B cell (primary cell): ENCODE data around the gene NOL4L. TPM values are rescaled to one million over a fixed set of nuclear protein-coding genes. Genes with fewer than 3 reads are reported as not detected.

Experiments
- ATAC-seq: fragments of 200-7000 bp; cut with Tn5 transposase; one replicate; pipeline ENCODE4 v1.10.0; 2021; ENCODE audit warnings: low read depth, mild to moderate bottlenecking, moderate number of reproducible peaks, moderate library complexity
- CTCF ChIA-PET: fragments of 350-600 bp; sonication (Branson Sonifier 250); formaldehyde crosslinking; loops from one replicate; lab custom pipeline; 2021; ENCODE audit warnings: antibody characterized with exemption, inconsistent platforms; lab: Charles Lee
- POLR2A ChIA-PET: fragments of 350-600 bp; sonication (Branson Sonifier 250); formaldehyde crosslinking; loops from one replicate; lab custom pipeline; 2021; ENCODE audit warnings: antibody characterized with exemption; lab: Charles Lee
- DNase-seq: peaks from one replicate; pipeline ENCODE4 v3.0.0; 2013
- H2AFZ ChIP-seq: 2 replicates; pipeline ENCODE4 v1.6.1; 2012; ENCODE audit warnings: mild to moderate bottlenecking, low read depth, low read length; ENCODE audit not compliant: insufficient read depth, poor library complexity, severe bottlenecking
- H3K27ac ChIP-seq, 2 donors: 1 replicate in 1 of 2; 2 replicates in 1 of 2; pipeline ENCODE4 v1.5.1; 2012 to 2013; ENCODE audit warnings: low read length in 2 of 2, mild to moderate bottlenecking in 2 of 2, moderate library complexity in 1 of 2
- H3K27me3 ChIP-seq, 4 experiments: fragments of 200-600 bp in 1 of 4; sonication (generic) in 1 of 4; replicated peaks in 1 of 4; 1 replicate in 2 of 4; 2 replicates in 2 of 4; pipeline versions ENCODE4 v1.6.1 to v1.7.0; 2013 to 2016; ENCODE audit warnings: low read length in 3 of 4, mild to moderate bottlenecking in 2 of 4, mixed read lengths in 1 of 4, moderate library complexity in 1 of 4; ENCODE audit not compliant: insufficient read depth in 4 of 4, control insufficient read depth in 3 of 4; ENCODE audit errors: control extremely low read depth in 1 of 4
- H3K36me3 ChIP-seq, 2 experiments: replicated peaks in 1 of 2; 1 replicate in 1 of 2; 2 replicates in 1 of 2; pipeline versions ENCODE4 v1.6.1 to v1.7.1; 2013; ENCODE audit warnings: low read length in 1 of 2; ENCODE audit not compliant: insufficient read depth in 2 of 2, control insufficient read depth in 1 of 2; ENCODE audit errors: control extremely low read depth in 1 of 2, extremely low read depth in 1 of 2
- H3K4me1 ChIP-seq, 2 donors: fragments of 200-600 bp in 1 of 2; sonication (generic) in 1 of 2; 1 replicate in 1 of 2; 2 replicates in 1 of 2; pipeline versions ENCODE4 v1.5.1 to v1.6.1; 2013 to 2017; ENCODE audit warnings: low read length in 2 of 2; ENCODE audit not compliant: control insufficient read depth in 2 of 2, insufficient read depth in 2 of 2
- H3K4me2 ChIP-seq: replicated peaks from 2 replicates; pipeline ENCODE3; 2012; ENCODE audit warnings: mild to moderate bottlenecking, low read depth, low read length; ENCODE audit not compliant: poor library complexity, severe bottlenecking
- H3K4me3 ChIP-seq, 5 experiments: fragments of 200-600 bp in 1 of 5; sonication (generic) in 1 of 5; 1 replicate in 3 of 5; 2 replicates in 2 of 5; pipeline versions ENCODE4 v1.5.1 to v1.7.0; 2011 to 2016; ENCODE audit warnings: low read length in 4 of 5, mild to moderate bottlenecking in 4 of 5, low read depth in 2 of 5, control low read depth in 1 of 5, moderate library complexity in 1 of 5; ENCODE audit not compliant: insufficient read depth in 1 of 5; ENCODE audit errors: control extremely low read depth in 1 of 5, extremely low read depth in 1 of 5
- H3K79me2 ChIP-seq: fragments of 200-600 bp; sonication (generic); one replicate; pipeline ENCODE4 v1.6.0; 2016; ENCODE audit warnings: low read length; ENCODE audit not compliant: control insufficient read depth, insufficient read depth
- H3K9ac ChIP-seq: fragments of 200-600 bp; sonication (generic); 2 replicates; pipeline ENCODE4 v1.6.1; 2017; ENCODE audit warnings: mild to moderate bottlenecking, low read length, moderate library complexity
- H3K9me3 ChIP-seq, 3 donors: one replicate each; pipeline versions ENCODE4 v1.6.1 to v1.7.1; 2013; ENCODE audit warnings: low read length in 2 of 3; ENCODE audit not compliant: control insufficient read depth in 2 of 3, insufficient read depth in 1 of 3; ENCODE audit errors: control extremely low read depth in 1 of 3
- H4K20me1 ChIP-seq: 2 replicates; pipeline ENCODE4 v1.6.0; 2012; ENCODE audit warnings: mild to moderate bottlenecking, low read length; ENCODE audit not compliant: insufficient read depth, control insufficient read depth, poor library complexity, severe bottlenecking
- H3K27ac Mint-ChIP-seq: one replicate; pipeline ENCODE4 v1.8.0; 2021; ENCODE audit warnings: mixed read lengths
- H3K27me3 Mint-ChIP-seq: one replicate; pipeline ENCODE4 v1.8.0; 2021; ENCODE audit warnings: mixed read lengths
- H3K4me1 Mint-ChIP-seq: one replicate; pipeline ENCODE4 v1.8.0; 2021; ENCODE audit warnings: mixed read lengths
- H3K4me3 Mint-ChIP-seq: one replicate; pipeline ENCODE4 v1.8.0; 2021; ENCODE audit warnings: mixed read lengths
- H3K9me3 Mint-ChIP-seq: one replicate; pipeline ENCODE4 v1.8.0; 2022; ENCODE audit warnings: mixed read lengths; ENCODE audit not compliant: insufficient read depth
- CTCF ChIP-seq: fragments of 200-600 bp; IDR thresholded peaks from one replicate; pipeline ENCODE4 v1.8.0; 2022; ENCODE audit warnings: antibody characterized with exemption, mild to moderate bottlenecking
- EZH2 ChIP-seq: IDR thresholded peaks from 2 replicates; pipeline ENCODE4 v1.6.1; 2012; ENCODE audit warnings: borderline replicate concordance, low read depth, mild to moderate bottlenecking, moderate library complexity, low read length; ENCODE audit not compliant: insufficient read depth, poor library complexity, severe bottlenecking
- WGBS: methylation state at CpG from one replicate; pipeline ENCODE4 v1.1.5; 2013; ENCODE audit warnings: missing lambda C conversion rate; ENCODE audit not compliant: insufficient coverage; 5-methylcytosine and 5-hydroxymethylcytosine counted together
- intact Hi-C: fragments of 100-400 bp; cut with micrococcal nuclease; formaldehyde crosslinking; loops from one replicate; pipeline ENCODE4 v1.10.0; 2022
- polyA plus RNA-seq: library from polyadenylated mRNA; depleted of rRNA; stranded (reverse); fragments of >200 nt; gene quantifications from 2 replicates; pipeline ENCODE4 v1.2.3, GENCODE V29; 2012
- total RNA-seq, 2 donors: library from RNA; stranded (reverse); fragments of 120-200 nt in 1 of 2; gene quantifications; 1 replicate in 1 of 2; 2 replicates in 1 of 2; pipeline versions ENCODE4 v1.2.3 to v1.2.4, GENCODE V29; 2013 to 2022

NOL4L gene
- total and polyA plus RNA-seq, 2 donors (not counting 1 experiment from before 2014, with no cell fraction given): 6.5 to 7.9 TPM

GRCh38 chr20:32487381-32487780 is 97.8 kb downstream of the NOL4L start:
- Histone ChIP-seq H4K20me1 (no peaks in the 10 kb centered on the region), H2AFZ (no peak overlapping the region), H3K4me3 (no peak overlapping the region), H3K36me3 (no peaks in the 10 kb centered on the region), H3K79me2 (no peaks in the 10 kb centered on the region), H3K27ac (no peak overlapping the region), H3K9me3 (peaks cover 0 to 3% (median 0%) of the 10 kb centered on the region in 3 donors), H3K4me1 (peaks cover 9 to 18% of the 10 kb centered on the region in 2 donors), H3K27me3 (peaks cover 0 to 6% (median under 1%) of the 10 kb centered on the region in 4 experiments), H3K4me2 (no peak overlapping the region), H3K9ac (no peak overlapping the region)
- Mint-ChIP-seq H3K27me3 (peaks cover 5% of the 10 kb centered on the region), H3K9me3 (no peaks in the 10 kb centered on the region), H3K4me1 (peaks cover 10% of the 10 kb centered on the region), H3K27ac (no peak overlapping the region), H3K4me3 (no peak overlapping the region)
- intact Hi-C loops: loop anchor here (5.0 to 10.0 kb wide), 2 partner anchors 210 to 277 kb away; partner anchors contain the start of genes DNMT3B and KIF3B
- 86% methylated on average over 3 of the region's 3 CpGs for WGBS
- no peak for DNase-seq
- POLR2A ChIA-PET: no interaction called here
- CTCF ChIA-PET: no interaction called here
- no peak for TF ChIP-seq CTCF
- no peak for TF ChIP-seq EZH2
- ATAC-seq: no peak

GRCh38 chr20:32485770-32486478 is 99.2 kb downstream of the NOL4L start:
- no peaks in the 10 kb centered on the region for H3K79me2 ChIP-seq
- peaks cover 0 to 3% (median 0%) of the 10 kb centered on the region in 3 donors for H3K9me3 ChIP-seq
- peaks cover 14 to 23% of the 10 kb centered on the region in 2 donors for H3K4me1 ChIP-seq
- intact Hi-C loops: loop anchor here (1.0 to 10.0 kb wide), 3 partner anchors 149 to 279 kb away; partner anchors contain the start of genes DNMT3B and KIF3B
- peaks cover 0 to 10% (median 2%) of the 10 kb centered on the region in 4 experiments for H3K27me3 ChIP-seq
- H3K4me2 ChIP-seq: peak overlapping the region; percentile 96
- Mint-ChIP-seq H3K27me3 (peaks cover 5% of the 10 kb centered on the region), H3K4me3 (no peak overlapping the region), H3K9me3 (no peaks in the 10 kb centered on the region), H3K4me1 (peaks cover 14% of the 10 kb centered on the region), H3K27ac (no peak overlapping the region)
- no peak overlapping the region for H2AFZ ChIP-seq
- no peaks in the 10 kb centered on the region for H4K20me1 ChIP-seq
- no peak overlapping the region for H3K27ac ChIP-seq
- no peak overlapping the region for H3K4me3 ChIP-seq
- no peak overlapping the region for H3K9ac ChIP-seq
- H3K36me3 ChIP-seq: no peaks in the 10 kb centered on the region
- ATAC-seq (no peak), DNase-seq (no peak)
- TF ChIP-seq CTCF: no peak
- CTCF ChIA-PET: interaction anchor here (1.0 to 1.2 kb wide), 7 partner anchors 12 to 176 kb away, joined by 3 to 6 read pairs (median 3); no protein-coding TSS in a partner anchor
- POLR2A ChIA-PET: no interaction called here
- WGBS: 100% methylated on average over 2 of the region's 5 CpGs
